ENCODE results near the gene WDR7.

The WDR7 gene

GRCh38 chr18:56836173-56836572 is 185.0 kb downstream of the WDR7 start:
- WGBS, 2 experiments (ENCODE audit: insufficient coverage in 2 of 2) = 60 to 71% methylated on average over 4 to 6 of the region's 7 CpGs
- Histone ChIP-seq H3K4me3 (ENCODE audit: extremely low read depth, insufficient read depth, low read length, poor library complexity, severe bottlenecking) (no peak overlapping the region), H3K36me3 (ENCODE audit: control insufficient read depth, insufficient read depth, low read length) (no peaks in the 10 kb centered on the region), H3K9me3 (ENCODE audit: control insufficient read depth, low read length) (no peaks in the 10 kb centered on the region), H3K4me1 (ENCODE audit: control insufficient read depth, insufficient read depth, low read length, poor library complexity, severe bottlenecking) (no peaks in the 10 kb centered on the region), H3K27ac (ENCODE audit: low read depth, low read length, severe bottlenecking) (no peak overlapping the region)

- WGBS, 2 experiments (ENCODE audit: insufficient coverage in 2 of 2) = no CpG with 5 or more reads among the region's 1 CpG
- H3K9me3 ChIP-seq (ENCODE audit: control insufficient read depth, low read length) = no peaks in the 10 kb centered on the region
- no peak overlapping the region for H3K4me3 ChIP-seq (ENCODE audit: extremely low read depth, insufficient read depth, low read length, poor library complexity, severe bottlenecking)
- H3K27ac ChIP-seq (ENCODE audit: low read depth, low read length, severe bottlenecking) = no peak overlapping the region
- H3K4me1 ChIP-seq (ENCODE audit: control insufficient read depth, insufficient read depth, low read length, poor library complexity, severe bottlenecking) = no peaks in the 10 kb centered on the region
- H3K36me3 ChIP-seq (ENCODE audit: control insufficient read depth, insufficient read depth, low read length) = no peaks in the 10 kb centered on the region
Observed at GRCh38 chr18:56841836-56842235, 190.7 kb downstream of the WDR7 start.

- Histone ChIP-seq H3K36me3 (ENCODE audit: control insufficient read depth, insufficient read depth, low read length) (no peaks in the 10 kb centered on the region), H3K4me3 (ENCODE audit: extremely low read depth, insufficient read depth, low read length, poor library complexity, severe bottlenecking) (no peak overlapping the region), H3K4me1 (ENCODE audit: control insufficient read depth, insufficient read depth, low read length, poor library complexity, severe bottlenecking) (no peaks in the 10 kb centered on the region), H3K27ac (ENCODE audit: low read depth, low read length, severe bottlenecking) (no peak overlapping the region), H3K9me3 (ENCODE audit: control insufficient read depth, low read length) (no peaks in the 10 kb centered on the region)
- WGBS, 2 experiments (ENCODE audit: insufficient coverage in 2 of 2) = 93% methylated on average over 3 of the region's 4 CpGs; no CpG with 5 or more reads in 1 of the 2 experiments
Observed at GRCh38 chr18:56843241-56843640, 192.1 kb downstream of the WDR7 start.

- no CpG with 5 or more reads among the region's 1 CpG for WGBS, 2 experiments (ENCODE audit: insufficient coverage in 2 of 2)
- H3K4me3 ChIP-seq (ENCODE audit: extremely low read depth, insufficient read depth, low read length, poor library complexity, severe bottlenecking) = no peak overlapping the region
- H3K36me3 ChIP-seq (ENCODE audit: control insufficient read depth, insufficient read depth, low read length) = no peaks in the 10 kb centered on the region
- H3K27ac ChIP-seq (ENCODE audit: low read depth, low read length, severe bottlenecking) = no peak overlapping the region
- no peaks in the 10 kb centered on the region for H3K9me3 ChIP-seq (ENCODE audit: control insufficient read depth, low read length)
- no peaks in the 10 kb centered on the region for H3K4me1 ChIP-seq (ENCODE audit: control insufficient read depth, insufficient read depth, low read length, poor library complexity, severe bottlenecking)
Observed at GRCh38 chr18:56844556-56844955, 193.4 kb downstream of the WDR7 start.

- Histone ChIP-seq H3K4me3 (ENCODE audit: extremely low read depth, insufficient read depth, low read length, poor library complexity, severe bottlenecking) (no peak overlapping the region), H3K36me3 (ENCODE audit: control insufficient read depth, insufficient read depth, low read length) (no peaks in the 10 kb centered on the region), H3K9me3 (ENCODE audit: control insufficient read depth, low read length) (no peaks in the 10 kb centered on the region), H3K4me1 (ENCODE audit: control insufficient read depth, insufficient read depth, low read length, poor library complexity, severe bottlenecking) (no peaks in the 10 kb centered on the region), H3K27ac (ENCODE audit: low read depth, low read length, severe bottlenecking) (no peak overlapping the region)
- 40 to 57% methylated on average over 1 of the region's 1 CpG for WGBS, 2 experiments (ENCODE audit: insufficient coverage in 2 of 2)
Observed at GRCh38 chr18:56851774-56852173, 200.6 kb downstream of the WDR7 start.

GRCh38 chr18:56853961-56854360 is 202.8 kb downstream of the WDR7 start:
- no peaks in the 10 kb centered on the region for H3K4me1 ChIP-seq (ENCODE audit: control insufficient read depth, insufficient read depth, low read length, poor library complexity, severe bottlenecking)
- no peak overlapping the region for H3K4me3 ChIP-seq (ENCODE audit: extremely low read depth, insufficient read depth, low read length, poor library complexity, severe bottlenecking)
- no peaks in the 10 kb centered on the region for H3K36me3 ChIP-seq (ENCODE audit: control insufficient read depth, insufficient read depth, low read length)
- 91 to 95% methylated on average over 2 to 4 of the region's 5 CpGs for WGBS, 2 experiments (ENCODE audit: insufficient coverage in 2 of 2)
- H3K9me3 ChIP-seq (ENCODE audit: control insufficient read depth, low read length) = no peaks in the 10 kb centered on the region
- no peak overlapping the region for H3K27ac ChIP-seq (ENCODE audit: low read depth, low read length, severe bottlenecking)

GRCh38 chr18:56861244-56861643 is 210.1 kb downstream of the WDR7 start:
- Histone ChIP-seq H3K4me1 (ENCODE audit: control insufficient read depth, insufficient read depth, low read length, poor library complexity, severe bottlenecking) (no peaks in the 10 kb centered on the region), H3K36me3 (ENCODE audit: control insufficient read depth, insufficient read depth, low read length) (no peaks in the 10 kb centered on the region), H3K4me3 (ENCODE audit: extremely low read depth, insufficient read depth, low read length, poor library complexity, severe bottlenecking) (no peak overlapping the region)

GRCh38 chr18:56869189-56869777 is 218.1 kb downstream of the WDR7 start:
- no peak overlapping the region for H3K27ac ChIP-seq (ENCODE audit: low read depth, low read length, severe bottlenecking)
- H3K4me1 ChIP-seq (ENCODE audit: control insufficient read depth, insufficient read depth, low read length, poor library complexity, severe bottlenecking) = peaks cover 7% of the 10 kb centered on the region
- H3K4me3 ChIP-seq (ENCODE audit: extremely low read depth, insufficient read depth, low read length, poor library complexity, severe bottlenecking) = no peak overlapping the region
- H3K36me3 ChIP-seq (ENCODE audit: control insufficient read depth, insufficient read depth, low read length) = no peaks in the 10 kb centered on the region
- H3K9me3 ChIP-seq (ENCODE audit: control insufficient read depth, low read length) = no peaks in the 10 kb centered on the region
- WGBS, 2 experiments (ENCODE audit: insufficient coverage in 2 of 2) = 100% methylated on average over 1 of the region's 2 CpGs; no CpG with 5 or more reads in 1 of the 2 experiments

More at GRCh38 chr18:56861244-56861643, 210.1 kb downstream of the WDR7 start:
- 82 to 87% methylated on average over 4 to 5 of the region's 6 CpGs for WGBS, 2 experiments (ENCODE audit: insufficient coverage in 2 of 2)
- Histone ChIP-seq H3K27ac (ENCODE audit: low read depth, low read length, severe bottlenecking) (no peak overlapping the region), H3K9me3 (ENCODE audit: control insufficient read depth, low read length) (no peaks in the 10 kb centered on the region)

GRCh38 chr18:56870982-56871381 is 219.8 kb downstream of the WDR7 start:
- H3K4me3 ChIP-seq (ENCODE audit: extremely low read depth, insufficient read depth, low read length, poor library complexity, severe bottlenecking) = no peak overlapping the region
- H3K27ac ChIP-seq (ENCODE audit: low read depth, low read length, severe bottlenecking) = no peak overlapping the region
- H3K9me3 ChIP-seq (ENCODE audit: control insufficient read depth, low read length) = no peaks in the 10 kb centered on the region
- WGBS, 2 experiments (ENCODE audit: insufficient coverage in 2 of 2) = no CpG with 5 or more reads among the region's 2 CpGs
- H3K36me3 ChIP-seq (ENCODE audit: control insufficient read depth, insufficient read depth, low read length) = no peaks in the 10 kb centered on the region
- peaks cover 7% of the 10 kb centered on the region for H3K4me1 ChIP-seq (ENCODE audit: control insufficient read depth, insufficient read depth, low read length, poor library complexity, severe bottlenecking)

GRCh38 chr18:56872140-56872539 is 221.0 kb downstream of the WDR7 start:
- WGBS, 2 experiments (ENCODE audit: insufficient coverage in 2 of 2) = no CpG with 5 or more reads among the region's 1 CpG
- Histone ChIP-seq H3K36me3 (ENCODE audit: control insufficient read depth, insufficient read depth, low read length) (no peaks in the 10 kb centered on the region), H3K9me3 (ENCODE audit: control insufficient read depth, low read length) (no peaks in the 10 kb centered on the region), H3K4me1 (ENCODE audit: control insufficient read depth, insufficient read depth, low read length, poor library complexity, severe bottlenecking) (peaks cover 7% of the 10 kb centered on the region), H3K4me3 (ENCODE audit: extremely low read depth, insufficient read depth, low read length, poor library complexity, severe bottlenecking) (no peak overlapping the region), H3K27ac (ENCODE audit: low read depth, low read length, severe bottlenecking) (no peak overlapping the region)

GRCh38 chr18:56873441-56874140 is 222.4 kb downstream of the WDR7 start:
- no peak overlapping the region for H3K4me3 ChIP-seq (ENCODE audit: extremely low read depth, insufficient read depth, low read length, poor library complexity, severe bottlenecking)
- H3K9me3 ChIP-seq (ENCODE audit: control insufficient read depth, low read length) = no peaks in the 10 kb centered on the region
- no peaks in the 10 kb centered on the region for H3K36me3 ChIP-seq (ENCODE audit: control insufficient read depth, insufficient read depth, low read length)
- 21 to 31% methylated on average over 4 to 6 of the region's 6 CpGs for WGBS, 2 experiments (ENCODE audit: insufficient coverage in 2 of 2)
- peaks cover 7% of the 10 kb centered on the region for H3K4me1 ChIP-seq (ENCODE audit: control insufficient read depth, insufficient read depth, low read length, poor library complexity, severe bottlenecking)
- peak overlapping the region; percentile 41 for H3K27ac ChIP-seq (ENCODE audit: low read depth, low read length, severe bottlenecking)
